Ovary (tissue), 9 donors: ENCODE measurements around the gene BTBD9. TPM values are rescaled to one million over a fixed set of nuclear protein-coding genes. Genes with fewer than 3 reads are reported as not detected.

Experiments used
- DNase-seq, 5 donors: peaks; one replicate each; pipeline ENCODE4 v3.0.0-alpha.2; 2019 to 2020
- H3K27ac ChIP-seq, 2 donors: fragments of 200-600 bp; one replicate each; pipeline versions ENCODE4 v1.5.1 to v1.8.0; 2019 to 2022
- H3K27me3 ChIP-seq: fragments of 200-600 bp; one replicate; pipeline ENCODE4 v1.8.0; 2022
- H3K36me3 ChIP-seq: fragments of 200-600 bp; sonication (generic); one replicate; pipeline ENCODE4 v1.5.1; 2019
- H3K4me1 ChIP-seq: one replicate; pipeline ENCODE4 v1.8.1; 2013; ENCODE audit warnings: mild to moderate bottlenecking, moderate library complexity; ENCODE audit not compliant: insufficient read depth
- H3K4me3 ChIP-seq: fragments of 200-600 bp; sonication (generic); one replicate; pipeline ENCODE4 v1.5.1; 2017
- H3K9me3 ChIP-seq, 2 donors: fragments of 200-600 bp in 1 of 2; sonication (generic) in 1 of 2; one replicate each; pipeline versions ENCODE4 v1.5.1 to v1.8.1; 2013 to 2019; ENCODE audit warnings: mild to moderate bottlenecking in 1 of 2, moderate library complexity in 1 of 2
- EP300 ChIP-seq: sonication (generic); formaldehyde crosslinking; IDR thresholded peaks from one replicate; pipeline ENCODE4 v1.6.1; 2017; ENCODE audit warnings: antibody characterized with exemption
- POLR2A ChIP-seq: fragments of 450-650 bp; IDR thresholded peaks from one replicate; pipeline ENCODE4 v1.6.1; 2017; ENCODE audit warnings: antibody characterized with exemption, mild to moderate bottlenecking, moderate library complexity
- WGBS, 3 donors: extraction: QIAGEN DNeasy Blood & Tissue Kit in 1 of 3; methylation state at CpG; one replicate each; pipeline versions ENCODE4 v1.1.5 to v1.1.7; 2013 to 2017; 5-methylcytosine and 5-hydroxymethylcytosine counted together
- intact Hi-C, 4 donors: fragments of 100-400 bp; cut with DNase I; formaldehyde crosslinking; loops; one replicate each; pipeline versions ENCODE4 v1.11.0 to v1.15.1; 2022 to 2023
- polyA plus RNA-seq, 2 donors: library from polyadenylated mRNA; stranded (reverse); fragments of 200-250 nt in 1 of 2; fragments of 350-450 nt in 1 of 2; fragmentation: Illumina TruSeq in 1 of 2; extraction: RNeasy Lipid Tissue Mini Kit (QIAGEN cat#74804) in 1 of 2; gene quantifications; one replicate each; pipeline ENCODE4 v1.2.3, GENCODE V29; 2013 to 2014
- total RNA-seq, 7 donors: library from RNA; depleted of rRNA in 2 of 7; stranded (reverse); fragments of >200 nt in 2 of 7; fragmentation: NEBNext Ultra II Directional in 3 of 7; extraction: Animal tissue kit (Norgen Biotek cat#: 25700) in 3 of 7; gene quantifications; one replicate each; pipeline versions ENCODE4 v1.1.0 to v1.2.4, GENCODE V29; 2016 to 2023
- TF ChIP-seq, protein P1 (sequence below), 3 donors: fragments of 450-650 bp in 2 of 3; fragments of 200-600 bp in 1 of 3; IDR thresholded peaks; one replicate each; pipeline versions ENCODE4 v1.5.1 to v1.8.0; 2016 to 2022; ENCODE audit warnings: antibody characterized with exemption in 3 of 3, mild to moderate bottlenecking in 1 of 3
- donor health status: DM: no; HTN: no; CAD: no; lungs with moderate emphysema.
- donor health status: DM: no; HTN: no; CAD: no.
- donor health status: Bipolar disorder and iron deficiency.
- donor health status: DM: yes; HTN: yes; CAD: no.
- donor health status: DM: no; HTN: no; CAD: no.
- donor health status: DM: yes; HTN: yes; CAD: no.

Gene BTBD9
- total and polyA plus RNA-seq, 9 donors: 7.2 to 28.8 (median 21.0) TPM

DNA sequence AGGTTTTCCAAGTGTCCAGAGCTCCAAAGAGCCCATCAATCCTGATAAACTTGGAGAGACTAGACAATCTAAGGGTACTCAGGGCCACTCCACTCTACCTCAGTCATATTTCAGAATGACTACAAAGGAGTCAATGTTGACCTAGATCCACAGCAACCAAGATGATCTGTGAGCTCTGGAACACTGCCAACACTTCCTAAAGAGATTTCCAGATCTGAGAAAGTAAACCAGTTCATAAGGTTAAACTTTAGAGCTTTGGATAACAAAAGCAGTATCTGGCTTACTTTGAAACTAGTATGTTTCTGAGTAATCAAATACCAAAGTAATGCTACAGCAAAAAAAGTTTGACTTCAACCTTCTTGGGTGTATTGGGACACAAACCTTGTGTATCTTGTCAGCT is 122.7 kb downstream of the BTBD9 start:
- H3K4me1 ChIP-seq: peaks cover 6% of the 10 kb centered on the region
- no peak for DNase-seq
- H3K27me3 ChIP-seq: no peaks in the 10 kb centered on the region
- no peak overlapping the region for H3K4me3 ChIP-seq
- no peaks in the 10 kb centered on the region for H3K9me3 ChIP-seq
- H3K36me3 ChIP-seq: no peaks in the 10 kb centered on the region
- no peak overlapping the region for H3K27ac ChIP-seq
- TF ChIP-seq, protein P1, sequence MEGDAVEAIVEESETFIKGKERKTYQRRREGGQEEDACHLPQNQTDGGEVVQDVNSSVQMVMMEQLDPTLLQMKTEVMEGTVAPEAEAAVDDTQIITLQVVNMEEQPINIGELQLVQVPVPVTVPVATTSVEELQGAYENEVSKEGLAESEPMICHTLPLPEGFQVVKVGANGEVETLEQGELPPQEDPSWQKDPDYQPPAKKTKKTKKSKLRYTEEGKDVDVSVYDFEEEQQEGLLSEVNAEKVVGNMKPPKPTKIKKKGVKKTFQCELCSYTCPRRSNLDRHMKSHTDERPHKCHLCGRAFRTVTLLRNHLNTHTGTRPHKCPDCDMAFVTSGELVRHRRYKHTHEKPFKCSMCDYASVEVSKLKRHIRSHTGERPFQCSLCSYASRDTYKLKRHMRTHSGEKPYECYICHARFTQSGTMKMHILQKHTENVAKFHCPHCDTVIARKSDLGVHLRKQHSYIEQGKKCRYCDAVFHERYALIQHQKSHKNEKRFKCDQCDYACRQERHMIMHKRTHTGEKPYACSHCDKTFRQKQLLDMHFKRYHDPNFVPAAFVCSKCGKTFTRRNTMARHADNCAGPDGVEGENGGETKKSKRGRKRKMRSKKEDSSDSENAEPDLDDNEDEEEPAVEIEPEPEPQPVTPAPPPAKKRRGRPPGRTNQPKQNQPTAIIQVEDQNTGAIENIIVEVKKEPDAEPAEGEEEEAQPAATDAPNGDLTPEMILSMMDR (IDR thresholded peaks at IDR 0.05): no peak
- no peak for TF ChIP-seq EP300
- TF ChIP-seq POLR2A: no peak
- intact Hi-C loops: no loop called here

GRCh38 chr6:38514399-38514798 is 125.3 kb downstream of the BTBD9 start:
- DNase-seq: no peak
- no peaks in the 10 kb centered on the region for H3K27me3 ChIP-seq
- H3K4me1 ChIP-seq: peaks cover 7% of the 10 kb centered on the region
- intact Hi-C loops: no loop called here
- H3K27ac ChIP-seq: no peak overlapping the region
- no peaks in the 10 kb centered on the region for H3K36me3 ChIP-seq
- no peak overlapping the region for H3K4me3 ChIP-seq
- H3K9me3 ChIP-seq: no peaks in the 10 kb centered on the region
- TF ChIP-seq EP300 (no peak), POLR2A (no peak)
- TF ChIP-seq, protein P1 (IDR thresholded peaks at IDR 0.05): no peak

- Histone ChIP-seq H3K9me3 (no peaks in the 10 kb centered on the region), H3K36me3 (no peaks in the 10 kb centered on the region), H3K27me3 (no peaks in the 10 kb centered on the region), H3K4me3 (no peak overlapping the region), H3K4me1 (peaks cover 10% of the 10 kb centered on the region), H3K27ac (no peak overlapping the region)
- no peak for TF ChIP-seq POLR2A
- TF ChIP-seq, protein P1 (IDR thresholded peaks at IDR 0.05): no peak
- TF ChIP-seq EP300: no peak
- DNase-seq: no peak
- WGBS, 3 donors: 93 to 98% (median 96%) methylated on average over 5 of the region's 5 CpGs
- intact Hi-C loops: no loop called here
Observed at GRCh38 chr6:38512211-38512610, 127.5 kb downstream of the BTBD9 start.

DNA sequence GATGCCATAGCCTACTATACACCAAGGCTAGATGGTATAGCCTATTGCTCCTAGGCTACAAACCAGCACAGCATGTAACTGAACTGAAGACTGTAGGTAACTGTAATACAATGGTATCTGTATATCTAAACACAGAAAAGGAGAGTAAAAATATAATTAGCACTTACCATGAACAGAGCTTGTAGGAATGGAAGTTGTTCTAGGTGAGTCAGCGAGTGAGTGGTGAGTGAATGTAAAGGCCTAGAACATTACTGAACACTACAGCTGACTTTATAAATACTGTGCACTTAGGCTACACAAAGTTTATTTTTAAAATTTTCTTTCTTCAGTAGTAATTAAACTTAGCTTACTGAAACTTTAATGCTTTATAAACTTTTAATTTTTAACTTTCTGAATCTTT is 129.5 kb downstream of the BTBD9 start:
- H3K27me3 ChIP-seq: no peaks in the 10 kb centered on the region
- WGBS, 3 donors: 98 to 100% (median 98%) methylated on average over 1 of the region's 1 CpG
- no peak overlapping the region for H3K4me3 ChIP-seq
- H3K9me3 ChIP-seq: no peaks in the 10 kb centered on the region
- no peaks in the 10 kb centered on the region for H3K36me3 ChIP-seq
- no peak for DNase-seq
- H3K4me1 ChIP-seq: peaks cover 7% of the 10 kb centered on the region
- TF ChIP-seq POLR2A (no peak), EP300 (no peak)
- TF ChIP-seq, protein P1 (IDR thresholded peaks at IDR 0.05): no peak
- H3K27ac ChIP-seq: no peak overlapping the region
- intact Hi-C loops: no loop called here

GRCh38 chr6:38509713-38510112 is 130.0 kb downstream of the BTBD9 start:
- intact Hi-C loops: loop anchor here in 1 of 4 donors (10.0 kb wide), 1 partner anchor 795 kb away; no protein-coding TSS in a partner anchor
- 94 to 98% (median 97%) methylated on average over 1 of the region's 1 CpG for WGBS, 3 donors
- Histone ChIP-seq H3K27ac (no peak overlapping the region), H3K36me3 (no peaks in the 10 kb centered on the region), H3K4me1 (peaks cover 7% of the 10 kb centered on the region), H3K4me3 (no peak overlapping the region), H3K9me3 (no peaks in the 10 kb centered on the region), H3K27me3 (no peaks in the 10 kb centered on the region)
- DNase-seq: no peak
- TF ChIP-seq EP300: no peak
- TF ChIP-seq, protein P1 (IDR thresholded peaks at IDR 0.05): no peak
- TF ChIP-seq POLR2A: no peak
